ENCODE results near the gene BLTP2. TPM values are rescaled to one million over a fixed set of nuclear protein-coding genes. Genes with fewer than 3 reads are reported as not detected.

The BLTP2 gene
- total RNA-seq, 1 donor from 2014 or later = 89.7 TPM

DNA sequence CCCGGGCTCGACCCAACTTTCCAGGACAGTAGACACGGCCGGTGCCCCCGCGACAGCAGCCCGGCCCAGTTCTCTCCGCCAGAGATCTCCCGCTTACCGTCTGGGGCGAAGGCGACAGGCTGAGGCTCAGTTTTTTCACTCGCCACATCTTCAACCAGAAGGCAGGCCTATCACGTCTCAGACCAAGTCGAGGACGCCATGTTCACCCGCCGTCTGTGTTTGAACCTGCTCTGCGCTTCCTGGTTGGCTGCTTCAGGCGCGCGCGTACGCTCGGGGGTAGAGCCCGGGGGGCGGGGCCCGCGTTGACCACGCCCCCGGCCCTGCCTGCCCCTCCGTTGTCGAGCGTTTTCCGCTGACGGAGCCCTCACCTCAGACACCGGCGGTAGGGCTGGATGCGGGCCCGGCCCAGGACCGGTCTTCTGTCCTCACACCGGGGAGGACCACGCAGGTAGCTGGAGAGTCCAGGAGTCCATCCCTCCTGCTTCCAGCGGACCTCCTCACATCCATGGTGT, 46.1 kb downstream of the BLTP2 start, which contains the start of gene SPAG5:
Gene SPAG5, minus strand, starts transcription at position 227 of the 512 bp plus-strand sequence. Its CDS starts 79 bp downstream, at position 148.
- peak; percentile 88 for DNase-seq

DNA sequence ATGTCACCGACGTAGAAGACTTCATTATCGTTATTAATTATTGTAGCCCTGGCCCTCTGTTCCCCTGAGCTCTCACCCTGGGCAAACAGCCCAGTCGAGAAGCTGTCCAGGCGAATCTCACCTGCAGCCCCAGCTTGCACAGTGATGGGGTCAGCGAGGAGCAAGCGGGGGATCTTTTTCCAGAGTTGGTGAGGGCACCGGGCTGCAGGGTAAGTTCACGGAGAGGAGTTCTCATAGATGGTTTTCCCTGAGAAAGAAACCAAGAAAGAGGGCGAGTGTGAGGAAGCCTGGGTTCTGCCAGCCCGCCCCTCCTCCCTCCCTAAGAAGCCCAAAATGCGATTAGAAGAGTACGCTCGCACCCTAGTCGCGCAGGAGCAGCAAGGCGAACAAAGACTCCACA, 46.6 kb downstream of the BLTP2 start:
- DNase-seq = no peak

DNA sequence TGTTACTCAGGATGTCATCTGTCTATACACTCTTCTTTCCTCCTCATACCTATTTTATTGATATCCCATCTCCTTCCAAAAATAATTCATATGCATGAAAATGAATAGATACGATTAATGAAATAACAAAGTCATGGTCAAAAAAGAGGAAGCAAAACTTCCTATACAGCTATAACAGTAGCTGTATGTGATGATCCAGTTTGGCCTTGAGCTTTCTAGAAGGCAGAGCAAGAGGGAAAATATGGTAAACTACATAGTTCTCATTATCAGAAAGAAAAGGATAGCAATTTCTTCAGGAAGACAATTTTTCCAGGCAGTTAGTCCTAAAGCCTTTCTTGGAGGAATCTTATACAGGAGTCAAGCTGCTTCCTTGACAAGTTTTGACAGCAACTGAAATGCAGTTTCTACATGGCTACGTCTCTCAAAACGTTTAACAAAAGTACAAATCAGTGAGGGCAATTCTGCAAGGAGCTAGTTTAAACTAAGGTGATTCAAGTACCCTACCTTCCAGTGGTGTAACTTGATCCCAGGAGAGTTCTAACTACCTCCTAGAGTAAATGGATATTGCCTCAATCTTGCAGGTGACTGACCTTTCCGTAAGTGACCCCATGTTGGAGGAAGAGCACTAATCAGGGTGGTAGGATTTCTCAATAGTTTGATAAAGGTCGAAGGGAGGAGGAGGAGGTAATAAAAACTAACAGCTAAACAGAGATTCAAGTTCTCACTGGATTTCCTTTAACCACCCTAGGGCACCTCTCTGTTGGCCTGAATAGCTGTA, 47.2 kb downstream of the BLTP2 start:
- no peak for DNase-seq

Other genes starting within 250 kb of the BLTP2 start
- 5.5 TPM for gene SLC46A1, start 238.9 kb downstream of the BLTP2 start, total RNA-seq
- 0.20 TPM for gene SLC13A2, start 171.5 kb downstream of the BLTP2 start, total RNA-seq
- 3.0 TPM for gene FOXN1, start 138.8 kb downstream of the BLTP2 start, total RNA-seq
- gene UNC119, start 92.5 kb downstream of the BLTP2 start, total RNA-seq = 18.8 TPM
- 19.3 TPM for gene PIGS, start 73.6 kb downstream of the BLTP2 start, total RNA-seq
- gene ALDOC, start 68.3 kb downstream of the BLTP2 start, total RNA-seq = 15.4 TPM
- 18.2 TPM for gene SPAG5, start 46.1 kb downstream of the BLTP2 start, total RNA-seq
- gene RSKR, start 31.0 kb downstream of the BLTP2 start, total RNA-seq = 13.9 TPM
- gene SDF2, start 16.7 kb upstream of the BLTP2 start, total RNA-seq = 35.2 TPM
- gene SUPT6H, start 17.0 kb upstream of the BLTP2 start, total RNA-seq = 56.5 TPM
- gene PROCA1, start 66.7 kb upstream of the BLTP2 start, total RNA-seq = 0.99 TPM
- gene RAB34, start 72.7 kb upstream of the BLTP2 start, total RNA-seq = 47.0 TPM
- 533 TPM for gene RPL23A, start 74.8 kb upstream of the BLTP2 start, total RNA-seq
- gene TLCD1, start 81.1 kb upstream of the BLTP2 start, total RNA-seq = 1.9 TPM
- gene NEK8, start 83.6 kb upstream of the BLTP2 start, total RNA-seq = 2.8 TPM
- 16.7 TPM for gene TRAF4, start 98.9 kb upstream of the BLTP2 start, total RNA-seq
- 3.6 TPM for gene FAM222B, start 197.6 kb upstream of the BLTP2 start, total RNA-seq
- gene ERAL1, start 209.9 kb upstream of the BLTP2 start, total RNA-seq = 20.2 TPM

Data from skin of body (tissue), 2 donors.